Measurements from ENCODE around the gene BOD1L2.

DNA sequence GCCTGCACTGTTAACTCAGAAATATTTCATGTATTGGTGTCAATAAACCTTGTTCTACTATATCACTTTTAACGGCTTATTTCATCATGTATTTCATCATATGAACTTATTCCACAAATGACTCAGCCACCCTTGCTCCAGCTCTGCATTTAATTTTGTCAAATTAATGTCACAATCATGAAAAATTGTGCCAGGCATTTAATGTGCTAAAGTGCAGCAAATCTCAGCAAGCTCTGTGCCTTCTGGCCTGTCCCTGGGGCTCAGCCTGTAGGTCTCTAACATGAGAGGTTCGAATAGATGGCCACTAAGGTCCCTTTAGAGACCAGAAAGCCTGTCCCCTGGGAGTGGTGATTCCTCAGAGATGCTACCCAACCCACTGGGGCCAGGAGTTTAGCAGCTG is 28.6 kb downstream of the BOD1L2 start:
- TF ChIP-seq, protein P1, sequence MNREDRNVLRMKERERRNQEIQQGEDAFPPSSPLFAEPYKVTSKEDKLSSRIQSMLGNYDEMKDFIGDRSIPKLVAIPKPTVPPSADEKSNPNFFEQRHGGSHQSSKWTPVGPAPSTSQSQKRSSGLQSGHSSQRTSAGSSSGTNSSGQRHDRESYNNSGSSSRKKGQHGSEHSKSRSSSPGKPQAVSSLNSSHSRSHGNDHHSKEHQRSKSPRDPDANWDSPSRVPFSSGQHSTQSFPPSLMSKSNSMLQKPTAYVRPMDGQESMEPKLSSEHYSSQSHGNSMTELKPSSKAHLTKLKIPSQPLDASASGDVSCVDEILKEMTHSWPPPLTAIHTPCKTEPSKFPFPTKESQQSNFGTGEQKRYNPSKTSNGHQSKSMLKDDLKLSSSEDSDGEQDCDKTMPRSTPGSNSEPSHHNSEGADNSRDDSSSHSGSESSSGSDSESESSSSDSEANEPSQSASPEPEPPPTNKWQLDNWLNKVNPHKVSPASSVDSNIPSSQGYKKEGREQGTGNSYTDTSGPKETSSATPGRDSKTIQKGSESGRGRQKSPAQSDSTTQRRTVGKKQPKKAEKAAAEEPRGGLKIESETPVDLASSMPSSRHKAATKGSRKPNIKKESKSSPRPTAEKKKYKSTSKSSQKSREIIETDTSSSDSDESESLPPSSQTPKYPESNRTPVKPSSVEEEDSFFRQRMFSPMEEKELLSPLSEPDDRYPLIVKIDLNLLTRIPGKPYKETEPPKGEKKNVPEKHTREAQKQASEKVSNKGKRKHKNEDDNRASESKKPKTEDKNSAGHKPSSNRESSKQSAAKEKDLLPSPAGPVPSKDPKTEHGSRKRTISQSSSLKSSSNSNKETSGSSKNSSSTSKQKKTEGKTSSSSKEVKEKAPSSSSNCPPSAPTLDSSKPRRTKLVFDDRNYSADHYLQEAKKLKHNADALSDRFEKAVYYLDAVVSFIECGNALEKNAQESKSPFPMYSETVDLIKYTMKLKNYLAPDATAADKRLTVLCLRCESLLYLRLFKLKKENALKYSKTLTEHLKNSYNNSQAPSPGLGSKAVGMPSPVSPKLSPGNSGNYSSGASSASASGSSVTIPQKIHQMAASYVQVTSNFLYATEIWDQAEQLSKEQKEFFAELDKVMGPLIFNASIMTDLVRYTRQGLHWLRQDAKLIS (CRISPR knock-in tag; IDR thresholded peaks at IDR 0.05): no peak
- TF ChIP-seq NRL (CRISPR knock-in tag; IDR thresholded peaks at IDR 0.05; ENCODE audit: borderline replicate concordance) (no peak), FOXA1 (IDR thresholded peaks at IDR 0.05) (no peak), FOXA1 (CRISPR knock-in tag; IDR thresholded peaks at IDR 0.05) (no peak), KLF12 (CRISPR knock-in tag; IDR thresholded peaks at IDR 0.05; ENCODE audit: borderline replicate concordance) (no peak), ZNF644 (CRISPR knock-in tag; IDR thresholded peaks at IDR 0.05; ENCODE audit: low read depth) (no peak)
- TF ChIP-seq, protein P2, sequence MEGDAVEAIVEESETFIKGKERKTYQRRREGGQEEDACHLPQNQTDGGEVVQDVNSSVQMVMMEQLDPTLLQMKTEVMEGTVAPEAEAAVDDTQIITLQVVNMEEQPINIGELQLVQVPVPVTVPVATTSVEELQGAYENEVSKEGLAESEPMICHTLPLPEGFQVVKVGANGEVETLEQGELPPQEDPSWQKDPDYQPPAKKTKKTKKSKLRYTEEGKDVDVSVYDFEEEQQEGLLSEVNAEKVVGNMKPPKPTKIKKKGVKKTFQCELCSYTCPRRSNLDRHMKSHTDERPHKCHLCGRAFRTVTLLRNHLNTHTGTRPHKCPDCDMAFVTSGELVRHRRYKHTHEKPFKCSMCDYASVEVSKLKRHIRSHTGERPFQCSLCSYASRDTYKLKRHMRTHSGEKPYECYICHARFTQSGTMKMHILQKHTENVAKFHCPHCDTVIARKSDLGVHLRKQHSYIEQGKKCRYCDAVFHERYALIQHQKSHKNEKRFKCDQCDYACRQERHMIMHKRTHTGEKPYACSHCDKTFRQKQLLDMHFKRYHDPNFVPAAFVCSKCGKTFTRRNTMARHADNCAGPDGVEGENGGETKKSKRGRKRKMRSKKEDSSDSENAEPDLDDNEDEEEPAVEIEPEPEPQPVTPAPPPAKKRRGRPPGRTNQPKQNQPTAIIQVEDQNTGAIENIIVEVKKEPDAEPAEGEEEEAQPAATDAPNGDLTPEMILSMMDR (CRISPR knock-in tag; IDR thresholded peaks at IDR 0.05): no peak
- TF ChIP-seq, protein P3, sequence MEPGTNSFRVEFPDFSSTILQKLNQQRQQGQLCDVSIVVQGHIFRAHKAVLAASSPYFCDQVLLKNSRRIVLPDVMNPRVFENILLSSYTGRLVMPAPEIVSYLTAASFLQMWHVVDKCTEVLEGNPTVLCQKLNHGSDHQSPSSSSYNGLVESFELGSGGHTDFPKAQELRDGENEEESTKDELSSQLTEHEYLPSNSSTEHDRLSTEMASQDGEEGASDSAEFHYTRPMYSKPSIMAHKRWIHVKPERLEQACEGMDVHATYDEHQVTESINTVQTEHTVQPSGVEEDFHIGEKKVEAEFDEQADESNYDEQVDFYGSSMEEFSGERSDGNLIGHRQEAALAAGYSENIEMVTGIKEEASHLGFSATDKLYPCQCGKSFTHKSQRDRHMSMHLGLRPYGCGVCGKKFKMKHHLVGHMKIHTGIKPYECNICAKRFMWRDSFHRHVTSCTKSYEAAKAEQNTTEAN (CRISPR knock-in tag; conservative IDR thresholded peaks at IDR 0.05): no peak
